Duodenal mucosa (tissue), 2 donors: Measurements from ENCODE around the gene ATP7A.
"Not testable (repeated sequence)": the region's sequence is repeated elsewhere in the genome, so short reads cannot be mapped to it uniquely, and the experiment has no call there.

ENCODE experiments used
- H3K27ac ChIP-seq: one replicate; pipeline ENCODE4 v1.7.0; 2013; ENCODE audit warnings: low read depth, low read length
- H3K27me3 ChIP-seq, 2 donors: one replicate each; pipeline ENCODE4 v1.7.0; 2013; ENCODE audit warnings: low read length in 2 of 2, control low read depth in 1 of 2; ENCODE audit not compliant: insufficient read depth in 2 of 2, control insufficient read depth in 1 of 2
- H3K36me3 ChIP-seq, 2 donors: one replicate each; pipeline ENCODE4 v1.7.0; 2013; ENCODE audit warnings: low read length in 2 of 2, control low read depth in 1 of 2; ENCODE audit not compliant: insufficient read depth in 2 of 2, control insufficient read depth in 1 of 2
- H3K4me1 ChIP-seq, 2 donors: one replicate each; pipeline ENCODE4 v1.7.0; 2013; ENCODE audit warnings: low read length in 2 of 2, control low read depth in 1 of 2; ENCODE audit not compliant: insufficient read depth in 2 of 2, control insufficient read depth in 1 of 2
- H3K4me3 ChIP-seq, 2 donors: one replicate each; pipeline ENCODE4 v1.7.0; 2013; ENCODE audit warnings: low read length in 2 of 2, low read depth in 1 of 2
- H3K9ac ChIP-seq, 2 donors: one replicate each; pipeline ENCODE4 v1.7.0; 2013; ENCODE audit warnings: low read length in 2 of 2, low read depth in 1 of 2
- H3K9me3 ChIP-seq, 2 donors: one replicate each; pipeline ENCODE4 v1.7.0; 2013; ENCODE audit warnings: low read length in 2 of 2, control low read depth in 1 of 2; ENCODE audit not compliant: control insufficient read depth in 1 of 2

Gene ATP7A

GRCh38 chrX:77938083-77938680 is 27.7 kb downstream of the ATP7A start:
- Histone ChIP-seq H3K27ac (no peak overlapping the region), H3K9ac (no peak overlapping the region), H3K27me3 (no peaks in the 10 kb centered on the region), H3K4me3 (no peak overlapping the region), H3K36me3 (no peaks in the 10 kb centered on the region), H3K4me1 (peaks cover 2 to 4% of the 10 kb centered on the region in 2 donors), H3K9me3 (no peaks in the 10 kb centered on the region)

DNA sequence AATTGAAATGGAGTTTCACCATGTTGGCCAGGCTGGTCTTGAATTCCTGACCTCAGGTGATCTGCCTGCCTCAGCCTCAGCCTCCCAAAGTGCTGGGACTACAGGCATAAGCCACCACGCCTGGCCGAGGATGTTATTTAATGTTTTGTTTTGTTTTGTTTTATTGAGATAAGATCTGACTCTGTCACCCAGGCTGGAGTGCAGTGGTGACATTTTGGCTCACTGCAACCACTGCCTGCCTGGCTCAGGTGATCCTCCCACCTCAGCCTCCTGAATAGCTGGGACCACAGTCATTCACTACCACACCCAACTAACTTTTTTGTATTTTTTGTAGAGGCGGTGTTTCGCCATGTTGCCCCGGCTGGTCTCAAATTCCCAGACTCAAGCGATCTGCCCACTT is 34.5 kb downstream of the ATP7A start:
- not testable (repeated sequence) for H3K4me1 ChIP-seq, H3K27ac ChIP-seq, H3K4me3 ChIP-seq, H3K9me3 ChIP-seq, H3K36me3 ChIP-seq, H3K27me3 ChIP-seq, H3K9ac ChIP-seq

DNA sequence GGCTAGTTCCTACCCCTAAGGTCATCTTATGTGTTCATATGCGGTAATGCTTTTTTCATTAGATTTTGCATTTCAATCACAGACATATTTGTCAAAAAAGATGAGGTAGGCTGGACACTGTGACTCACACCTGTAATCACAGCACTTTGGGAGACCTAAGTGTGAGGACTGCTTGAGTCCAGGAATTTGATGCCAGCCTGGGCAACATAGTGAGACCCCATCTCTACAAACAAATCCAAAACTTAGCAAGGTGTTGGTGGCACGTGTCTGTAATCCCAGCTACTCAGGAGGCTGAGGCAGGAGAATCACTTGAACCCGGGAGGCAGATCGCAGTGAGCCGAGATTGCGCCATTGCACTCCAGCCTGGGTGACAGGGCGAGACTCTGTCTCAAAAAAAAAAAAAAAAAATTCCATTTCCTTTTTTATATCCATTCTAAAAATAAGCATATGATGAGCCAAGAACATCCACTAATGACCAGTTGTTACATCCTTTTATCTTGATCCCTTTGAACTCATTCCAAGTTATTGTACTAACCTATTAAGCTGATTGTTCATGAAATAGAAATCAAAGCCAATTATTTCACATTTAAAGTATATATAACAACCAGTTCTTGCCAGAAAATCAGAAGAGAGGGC is 35.5 kb downstream of the ATP7A start:
- Histone ChIP-seq H3K27me3 (no peaks in the 10 kb centered on the region), H3K27ac (no peak overlapping the region), H3K4me3 (no peak overlapping the region), H3K9ac (no peak overlapping the region), H3K9me3 (no peaks in the 10 kb centered on the region), H3K36me3 (no peaks in the 10 kb centered on the region), H3K4me1 (peaks cover 0 to 2% of the 10 kb centered on the region in 2 donors)

GRCh38 chrX:77946571-77946970 is 36.1 kb downstream of the ATP7A start:
- H3K4me3 ChIP-seq = no peak overlapping the region
- no peak overlapping the region for H3K27ac ChIP-seq
- H3K9ac ChIP-seq = no peak overlapping the region
- no peaks in the 10 kb centered on the region for H3K9me3 ChIP-seq
- no peaks in the 10 kb centered on the region for H3K27me3 ChIP-seq
- H3K36me3 ChIP-seq = no peaks in the 10 kb centered on the region
- no peaks in the 10 kb centered on the region for H3K4me1 ChIP-seq

DNA sequence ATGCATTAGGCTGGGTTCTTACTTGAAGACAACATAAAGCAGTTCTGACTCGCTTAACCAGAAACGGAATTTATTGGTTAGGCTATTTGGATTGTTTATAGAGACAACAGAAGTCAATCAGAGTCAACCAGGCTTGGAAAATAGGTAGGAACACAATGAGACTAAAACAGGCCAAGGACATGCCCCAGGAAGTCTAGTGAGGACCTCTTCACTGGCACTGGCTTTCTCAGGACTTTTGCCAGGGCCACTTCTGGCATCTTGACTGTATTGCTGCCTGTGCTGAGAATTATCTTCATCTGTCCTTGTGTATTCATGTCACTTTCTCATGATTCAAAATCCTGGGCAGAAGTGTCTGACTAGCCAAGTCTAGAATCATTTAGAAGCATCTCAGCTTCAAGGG is 39.3 kb downstream of the ATP7A start:
- Histone ChIP-seq H3K4me1 (peaks cover 0 to 3% of the 10 kb centered on the region in 2 donors), H3K9me3 (no peaks in the 10 kb centered on the region), H3K27ac (no peak overlapping the region), H3K36me3 (no peaks in the 10 kb centered on the region), H3K4me3 (no peak overlapping the region), H3K27me3 (no peaks in the 10 kb centered on the region), H3K9ac (no peak overlapping the region)

DNA sequence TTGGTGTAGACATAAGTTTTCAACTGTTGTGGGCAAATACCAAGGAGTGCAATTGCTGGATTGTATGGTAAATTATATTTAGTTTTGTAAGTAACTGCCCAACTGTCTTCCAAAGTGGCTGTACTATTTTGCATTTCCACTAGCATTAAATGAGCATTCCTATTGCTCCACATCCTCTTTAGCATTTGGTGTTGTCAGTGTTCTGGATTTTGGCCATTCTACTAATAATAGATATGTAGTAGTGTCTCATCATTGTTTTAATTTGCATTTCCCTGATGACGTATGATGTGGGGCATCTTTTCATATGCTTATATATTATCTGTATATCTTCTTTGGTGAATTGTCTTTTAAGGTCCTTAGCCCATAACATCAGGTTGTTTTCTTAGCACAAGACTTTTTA is 41.7 kb downstream of the ATP7A start:
- no peaks in the 10 kb centered on the region for H3K27me3 ChIP-seq
- no peak overlapping the region for H3K27ac ChIP-seq
- H3K4me1 ChIP-seq = peaks cover 0 to 3% of the 10 kb centered on the region in 2 donors
- no peak overlapping the region for H3K9ac ChIP-seq
- H3K36me3 ChIP-seq = no peaks in the 10 kb centered on the region
- no peaks in the 10 kb centered on the region for H3K9me3 ChIP-seq
- H3K4me3 ChIP-seq = no peak overlapping the region

DNA sequence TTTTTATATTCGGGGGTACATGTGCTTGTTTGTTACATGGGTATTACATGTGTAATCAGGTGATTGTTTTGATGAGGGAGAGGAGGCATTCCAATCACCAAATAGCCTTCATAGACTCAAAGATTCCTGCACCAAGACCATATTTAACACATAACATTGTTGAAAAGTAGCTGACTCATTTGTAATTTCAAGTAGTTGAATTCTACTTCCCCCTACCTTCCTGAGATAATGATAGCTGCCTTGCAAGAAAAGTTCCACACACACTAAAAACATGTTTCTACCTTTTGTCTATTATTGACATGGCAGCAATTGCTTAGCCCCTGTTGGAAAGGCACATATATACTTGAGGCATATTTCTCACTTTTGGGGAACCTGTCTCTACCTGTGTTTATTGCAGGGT is 42.8 kb downstream of the ATP7A start:
- Histone ChIP-seq H3K9ac (no peak overlapping the region), H3K36me3 (no peaks in the 10 kb centered on the region), H3K4me3 (no peak overlapping the region), H3K9me3 (no peaks in the 10 kb centered on the region), H3K27me3 (no peaks in the 10 kb centered on the region), H3K4me1 (peaks cover 0 to 3% of the 10 kb centered on the region in 2 donors), H3K27ac (no peak overlapping the region)

- no peak overlapping the region for H3K9ac ChIP-seq
- H3K36me3 ChIP-seq = no peaks in the 10 kb centered on the region
- H3K9me3 ChIP-seq = no peaks in the 10 kb centered on the region
- no peaks in the 10 kb centered on the region for H3K27me3 ChIP-seq
- peaks cover 0 to 3% of the 10 kb centered on the region in 2 donors for H3K4me1 ChIP-seq
- no peak overlapping the region for H3K4me3 ChIP-seq
- H3K27ac ChIP-seq = no peak overlapping the region
These were observed 43.2 kb downstream of the ATP7A start for GRCh38 chrX:77953708-77954107.

- Histone ChIP-seq H3K4me1 (peaks cover 7 to 11% of the 10 kb centered on the region in 2 donors), H3K9me3 (no peaks in the 10 kb centered on the region), H3K27me3 (no peaks in the 10 kb centered on the region), H3K4me3 (no peak overlapping the region), H3K27ac (no peak overlapping the region), H3K9ac (no peak overlapping the region), H3K36me3 (no peaks in the 10 kb centered on the region)
These were observed 50.1 kb downstream of the ATP7A start for GRCh38 chrX:77960567-77960966.

- peaks cover 7 to 11% of the 10 kb centered on the region in 2 donors for H3K4me1 ChIP-seq
- H3K27ac ChIP-seq = no peak overlapping the region
- no peaks in the 10 kb centered on the region for H3K36me3 ChIP-seq
- no peak overlapping the region for H3K4me3 ChIP-seq
- no peaks in the 10 kb centered on the region for H3K27me3 ChIP-seq
- no peaks in the 10 kb centered on the region for H3K9me3 ChIP-seq
- no peak overlapping the region for H3K9ac ChIP-seq
These were observed 50.6 kb downstream of the ATP7A start for GRCh38 chrX:77961063-77961462.
